ENCODE measurements around the gene SCGB1C2.
A peak's percentile ranks its signal among the peaks of the same experiment; 100 is the strongest.

SCGB1C2 gene

DNA sequence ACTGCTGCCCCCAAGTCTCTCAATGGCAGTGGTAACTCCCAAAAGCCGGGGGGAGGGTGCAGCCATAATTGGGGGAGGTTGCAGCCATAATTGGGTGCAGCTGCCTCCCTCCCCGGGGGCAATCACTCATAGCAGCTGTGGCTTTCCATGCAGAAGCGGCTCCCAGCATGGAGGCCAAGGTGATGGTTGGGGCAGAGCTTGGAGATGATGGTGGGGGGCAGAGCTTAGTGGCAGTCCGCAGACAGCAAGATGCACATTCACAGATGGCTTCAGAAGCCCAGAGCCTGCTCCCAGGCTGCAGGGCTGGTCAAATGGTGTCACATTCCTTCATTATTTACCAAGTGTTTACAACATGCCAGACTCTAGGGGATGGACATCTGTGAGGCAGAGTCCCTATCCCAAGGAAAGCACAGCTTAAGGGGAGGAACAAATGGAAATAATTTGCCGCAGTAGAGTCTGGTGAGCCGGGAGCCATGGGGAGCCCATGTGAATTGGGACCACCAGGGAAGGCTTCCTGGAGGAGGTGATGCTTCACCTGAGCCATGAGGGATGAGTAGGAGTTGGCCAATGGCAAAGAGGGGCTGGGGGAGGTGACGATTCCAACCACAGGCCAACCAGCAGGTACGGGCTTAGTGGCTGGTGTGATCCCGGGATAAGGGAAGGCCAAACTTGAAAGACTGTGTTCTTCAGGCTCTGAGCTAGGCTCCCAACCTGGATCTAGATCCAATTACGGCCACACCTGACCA lies 36.0 kb downstream of the SCGB1C2 start:
- no peak for DNase-seq

- DNase-seq = no peak
Observed at GRCh38 chr17:177155-177554, 39.8 kb downstream of the SCGB1C2 start.

- DNase-seq = no peak
Observed at GRCh38 chr17:177762-178161, 40.4 kb downstream of the SCGB1C2 start.

DNA sequence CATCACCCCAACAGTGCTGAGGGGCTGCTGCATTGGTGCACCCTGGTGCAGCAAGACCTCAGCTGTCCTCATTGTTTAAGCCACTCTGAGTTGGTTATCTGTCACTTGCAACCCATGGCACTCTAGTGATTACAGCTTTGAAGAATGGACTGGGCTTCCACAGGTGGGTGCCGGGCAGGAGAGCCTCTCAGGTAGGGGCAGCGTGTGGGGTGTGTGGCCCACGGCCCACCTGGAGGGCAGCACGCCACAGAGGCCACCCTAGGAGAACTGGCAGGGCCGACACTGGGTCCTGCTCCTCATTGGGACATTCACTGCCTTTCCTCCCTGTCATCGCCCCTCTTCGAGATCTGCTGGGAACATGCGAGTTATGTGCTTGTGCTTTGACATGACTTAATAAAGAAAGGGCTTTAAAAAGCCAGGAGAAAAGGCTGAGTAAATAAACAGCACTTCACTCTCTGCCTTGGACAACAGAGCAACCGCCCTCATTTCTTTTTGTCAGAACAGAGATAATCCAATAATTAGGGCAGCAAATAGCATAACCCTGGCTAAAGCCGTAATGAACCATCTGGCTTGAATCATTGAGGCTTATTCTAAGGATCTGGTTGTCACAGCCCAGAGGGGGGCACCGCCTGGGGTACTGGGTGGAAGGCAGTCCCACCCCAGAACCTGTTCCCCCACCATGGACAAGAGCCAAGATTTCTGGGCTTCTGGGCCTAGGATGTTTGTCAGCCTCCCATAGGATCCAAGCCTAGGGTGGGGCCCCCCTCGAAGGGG lies 41.1 kb downstream of the SCGB1C2 start:
- no peak for DNase-seq

- no peak for DNase-seq
Observed at GRCh38 chr17:179066-179432, 41.7 kb downstream of the SCGB1C2 start.

- no peak for DNase-seq
Observed at GRCh38 chr17:179781-180380, 42.5 kb downstream of the SCGB1C2 start.

- no peak for DNase-seq
Observed at GRCh38 chr17:180381-181244, 43.2 kb downstream of the SCGB1C2 start.

- DNase-seq = no peak
Observed at GRCh38 chr17:181245-182049, 44.1 kb downstream of the SCGB1C2 start, which contains the start of gene DOC2B. Gene DOC2B, minus strand, starts transcription at chr17:181650. Its CDS starts 171 bp downstream, at chr17:181479.

GRCh38 chr17:182050-182751 lies 44.8 kb downstream of the SCGB1C2 start:
- DNase-seq = no peak

DNA sequence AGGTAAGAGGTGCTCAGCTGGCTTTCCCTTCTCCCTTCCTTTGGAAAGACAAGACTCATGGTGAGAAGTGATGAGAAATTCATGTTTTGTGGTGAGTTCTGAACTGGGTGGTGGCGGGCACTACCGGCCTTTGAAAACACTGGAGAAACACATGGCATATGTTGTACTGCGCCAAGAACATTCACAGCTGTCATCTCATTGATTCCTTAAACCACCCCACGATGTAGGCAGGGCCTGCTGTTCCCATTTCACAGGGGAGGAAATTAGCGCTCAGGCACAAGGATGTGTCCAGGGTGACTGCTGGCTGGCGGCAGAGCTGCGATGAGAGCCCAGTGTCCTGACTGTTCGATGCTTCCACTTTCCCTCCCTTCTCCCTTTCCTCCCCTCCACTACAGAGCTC lies 45.7 kb downstream of the SCGB1C2 start:
- no peak for DNase-seq

GRCh38 chr17:185445-186138 lies 48.2 kb downstream of the SCGB1C2 start:
- DNase-seq = peak; percentile 14

DNA sequence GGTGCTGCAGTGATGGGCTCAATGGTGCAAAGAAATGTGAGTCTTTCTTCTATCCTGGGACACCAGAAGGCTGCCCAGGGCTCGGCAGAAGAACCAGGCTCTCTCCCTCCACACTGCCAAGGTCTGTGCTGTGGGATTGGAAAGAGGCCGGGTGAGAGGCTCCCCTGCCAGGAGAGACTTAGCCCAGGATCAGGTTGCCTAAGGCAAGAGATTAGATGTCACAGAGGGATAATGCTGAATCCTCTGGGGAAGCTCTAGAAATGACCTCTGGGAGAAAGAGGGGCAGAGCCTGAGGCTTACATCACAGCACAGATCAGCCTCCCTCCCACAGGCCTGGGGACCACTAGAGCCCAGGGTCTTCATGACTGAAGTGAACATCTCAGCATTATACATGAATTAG lies 49.8 kb downstream of the SCGB1C2 start:
- no peak for DNase-seq
